T-helper 2 cell treated with Interferon-gamma antibody and Interleukin-4, amounts not matched to agents 5 μg/mL and 100 μg/mL, for 36 hours (primary cell): ENCODE measurements around the gene INVS.

Experiments used
- DNase-seq: peaks from one replicate; pipeline ENCODE4 v3.0.0; 2021; ENCODE audit warnings: low spot score
- H3K27ac Mint-ChIP-seq: one replicate; pipeline ENCODE4 v1.8.0; 2021; ENCODE audit warnings: mild to moderate bottlenecking, mixed read lengths
- H3K27me3 Mint-ChIP-seq: one replicate; pipeline ENCODE4 v1.8.0; 2021; ENCODE audit warnings: low read depth, mixed read lengths
- H3K36me3 Mint-ChIP-seq: one replicate; pipeline ENCODE4 v1.8.0; 2021; ENCODE audit warnings: low read depth, mixed read lengths
- H3K4me1 Mint-ChIP-seq: one replicate; pipeline ENCODE4 v1.8.0; 2021; ENCODE audit warnings: low read depth, mixed read lengths
- H3K4me3 Mint-ChIP-seq: one replicate; pipeline ENCODE4 v1.8.0; 2022; ENCODE audit warnings: mild to moderate bottlenecking, moderate library complexity, mixed read lengths
- H3K9me3 Mint-ChIP-seq: one replicate; pipeline ENCODE4 v1.8.0; 2021; ENCODE audit warnings: mixed read lengths

Gene INVS

GRCh38 chr9:100340224-100340623, 241.2 kb downstream of the INVS start:
- no peak for DNase-seq
- Mint-ChIP-seq H3K4me3 (no peak overlapping the region), H3K9me3 (no peaks in the 10 kb centered on the region), H3K27me3 (no peaks in the 10 kb centered on the region), H3K36me3 (peaks cover 29% of the 10 kb centered on the region), H3K4me1 (peaks cover 9% of the 10 kb centered on the region), H3K27ac (no peak overlapping the region)

DNA sequence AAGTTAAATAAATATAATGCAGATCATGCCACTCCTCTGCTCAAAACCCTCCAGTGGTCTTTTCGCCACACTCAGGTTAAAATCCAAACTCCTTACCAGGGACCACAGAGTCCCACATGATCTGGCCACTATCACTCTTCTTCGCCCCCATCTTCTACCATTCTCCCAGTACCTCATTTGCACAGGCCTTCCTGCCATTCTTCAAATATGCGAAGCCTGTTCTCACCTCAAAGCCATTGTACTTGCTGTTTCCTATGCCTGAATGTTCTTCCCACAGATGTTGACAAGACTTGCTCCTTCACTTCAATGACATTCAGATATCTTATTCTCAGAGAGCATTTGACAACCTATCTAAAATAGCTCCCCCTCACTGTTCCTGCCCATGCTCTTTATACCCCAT, 242.8 kb downstream of the INVS start:
- peaks cover 37% of the 10 kb centered on the region for H3K36me3 Mint-ChIP-seq

DNA sequence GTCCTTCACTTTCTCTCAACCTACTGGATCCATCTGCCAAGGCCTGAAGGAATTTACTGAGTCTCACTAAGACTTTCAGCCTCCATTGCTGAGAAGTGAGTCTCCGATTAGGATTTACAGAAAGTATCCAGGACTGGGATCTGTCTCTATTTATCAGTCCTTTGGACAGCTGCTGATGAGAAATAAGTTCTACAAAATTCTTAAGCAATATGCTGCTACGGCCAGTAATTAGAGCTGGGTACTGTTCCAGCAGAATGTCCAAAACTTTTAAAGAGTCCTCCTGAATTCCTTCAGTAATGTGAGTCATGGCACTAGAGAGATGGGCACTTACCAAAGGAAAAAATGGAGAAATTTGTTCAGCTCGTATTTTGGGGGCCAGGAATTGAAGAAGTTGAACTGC, 247.8 kb downstream of the INVS start:
- no peak overlapping the region for H3K27ac Mint-ChIP-seq
- no peaks in the 10 kb centered on the region for H3K27me3 Mint-ChIP-seq
- H3K4me3 Mint-ChIP-seq, result no peak overlapping the region
- peaks cover 27% of the 10 kb centered on the region for H3K4me1 Mint-ChIP-seq
- no peak for DNase-seq
- peaks cover 25% of the 10 kb centered on the region for H3K36me3 Mint-ChIP-seq
- no peaks in the 10 kb centered on the region for H3K9me3 Mint-ChIP-seq

More for the DNA sequence above, 242.8 kb downstream of the INVS start:
- H3K27ac Mint-ChIP-seq, result no peak overlapping the region
- H3K9me3 Mint-ChIP-seq, result no peaks in the 10 kb centered on the region
- peaks cover 9% of the 10 kb centered on the region for H3K4me1 Mint-ChIP-seq
- DNase-seq, result no peak
- no peaks in the 10 kb centered on the region for H3K27me3 Mint-ChIP-seq
- no peak overlapping the region for H3K4me3 Mint-ChIP-seq

GRCh38 chr9:100350188-100350587, 251.1 kb downstream of the INVS start:
- Mint-ChIP-seq H3K27ac (no peak overlapping the region), H3K4me1 (peaks cover 41% of the 10 kb centered on the region)

More at GRCh38 chr9:100350188-100350587, 251.1 kb downstream of the INVS start:
- Mint-ChIP-seq H3K9me3 (peaks cover 13% of the 10 kb centered on the region), H3K4me3 (peak overlapping the region; percentile 4), H3K27me3 (no peaks in the 10 kb centered on the region), H3K36me3 (peaks cover 24% of the 10 kb centered on the region)
- DNase-seq, result no peak
